ENCODE measurements around the gene TLX3. TPM values are rescaled to one million over a fixed set of nuclear protein-coding genes. Genes with fewer than 3 reads are reported as not detected.

Gene TLX3
- total RNA-seq, 1 donor from 2014 or later: not detected

DNA sequence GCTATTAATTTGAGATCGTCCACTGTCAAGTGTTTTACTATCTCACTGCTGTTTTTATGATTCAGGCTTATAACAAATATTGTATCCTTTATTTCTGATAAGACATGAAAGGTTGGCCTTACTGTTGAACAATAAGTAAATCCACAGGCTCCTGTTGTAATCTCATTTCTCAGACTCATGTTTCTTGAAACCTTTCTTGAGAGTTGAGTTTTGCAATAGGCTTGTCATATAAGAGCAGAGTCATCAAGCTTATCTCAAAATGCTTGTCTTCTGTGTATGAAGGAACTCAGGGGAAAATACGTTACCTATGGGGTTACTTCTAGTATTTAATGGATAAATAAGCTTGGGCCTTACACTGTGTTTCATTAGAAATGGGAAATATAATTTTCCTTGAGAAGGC is 9.2 kb upstream of the TLX3 start:
- H3K4me1 ChIP-seq (ENCODE audit: control insufficient read depth in 3 of 3, insufficient read depth in 3 of 3, low read length in 3 of 3): no peaks in the 10 kb centered on the region
- H3K27me3 ChIP-seq (ENCODE audit: control insufficient read depth in 3 of 3, insufficient read depth in 3 of 3, low read length in 3 of 3): peaks cover 10 to 20% (median 17%) of the 10 kb centered on the region in 3 donors
- no peak overlapping the region for H3K9ac ChIP-seq (ENCODE audit: low read depth in 1 of 3, low read length in 3 of 3)
- H3K36me3 ChIP-seq (ENCODE audit: control insufficient read depth in 3 of 3, insufficient read depth in 3 of 3, low read length in 3 of 3): no peaks in the 10 kb centered on the region
- no peak overlapping the region for H3K27ac ChIP-seq (ENCODE audit: low read depth, low read length)
- H3K9me3 ChIP-seq (ENCODE audit: control insufficient read depth in 3 of 3, low read length in 3 of 3): no peaks in the 10 kb centered on the region
- no peak overlapping the region for H3K4me3 ChIP-seq (ENCODE audit: low read length in 3 of 3)

DNA sequence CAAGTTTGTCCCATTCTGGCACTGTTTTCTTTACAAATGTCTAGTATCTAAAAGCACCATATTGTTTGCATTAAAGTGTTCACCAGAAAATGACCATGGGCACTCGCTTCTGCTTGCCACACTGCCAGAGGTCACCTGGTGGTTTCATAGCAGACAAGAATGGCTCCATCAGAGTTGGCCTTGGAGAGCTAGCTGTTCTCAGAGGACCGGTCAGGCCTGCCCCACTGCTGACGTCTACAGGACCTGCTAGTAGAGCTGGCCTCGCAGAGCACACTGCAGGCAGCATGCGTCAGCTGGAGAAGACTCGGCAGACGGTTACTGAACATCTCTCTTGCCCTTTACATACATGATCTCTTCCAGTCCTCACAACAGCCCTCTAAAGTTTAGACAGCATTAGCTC is 8.7 kb upstream of the TLX3 start:
- Histone ChIP-seq H3K27me3 (ENCODE audit: control insufficient read depth in 3 of 3, insufficient read depth in 3 of 3, low read length in 3 of 3) (peaks cover 15 to 25% (median 22%) of the 10 kb centered on the region in 3 donors), H3K27ac (ENCODE audit: low read depth, low read length) (no peak overlapping the region), H3K9me3 (ENCODE audit: control insufficient read depth in 3 of 3, low read length in 3 of 3) (no peaks in the 10 kb centered on the region), H3K4me1 (ENCODE audit: control insufficient read depth in 3 of 3, insufficient read depth in 3 of 3, low read length in 3 of 3) (no peaks in the 10 kb centered on the region), H3K9ac (ENCODE audit: low read depth in 1 of 3, low read length in 3 of 3) (no peak overlapping the region), H3K4me3 (ENCODE audit: low read length in 3 of 3) (no peak overlapping the region), H3K36me3 (ENCODE audit: control insufficient read depth in 3 of 3, insufficient read depth in 3 of 3, low read length in 3 of 3) (no peaks in the 10 kb centered on the region)

GRCh38 chr5:171306166-171306565 is 2.9 kb upstream of the TLX3 start:
- no peak overlapping the region for H3K4me3 ChIP-seq (ENCODE audit: low read length in 3 of 3)
- peaks cover 7 to 10% (median 8%) of the 10 kb centered on the region in 3 donors for H3K4me1 ChIP-seq (ENCODE audit: control insufficient read depth in 3 of 3, insufficient read depth in 3 of 3, low read length in 3 of 3)
- no peak overlapping the region for H3K9ac ChIP-seq (ENCODE audit: low read depth in 1 of 3, low read length in 3 of 3)
- peaks cover 66 to 80% (median 77%) of the 10 kb centered on the region in 3 donors for H3K27me3 ChIP-seq (ENCODE audit: control insufficient read depth in 3 of 3, insufficient read depth in 3 of 3, low read length in 3 of 3)
- H3K9me3 ChIP-seq (ENCODE audit: control insufficient read depth in 3 of 3, low read length in 3 of 3): no peaks in the 10 kb centered on the region
- H3K27ac ChIP-seq (ENCODE audit: low read depth, low read length): no peak overlapping the region
- no peaks in the 10 kb centered on the region for H3K36me3 ChIP-seq (ENCODE audit: control insufficient read depth in 3 of 3, insufficient read depth in 3 of 3, low read length in 3 of 3)

- no peaks in the 10 kb centered on the region for H3K36me3 ChIP-seq (ENCODE audit: control insufficient read depth in 3 of 3, insufficient read depth in 3 of 3, low read length in 3 of 3)
- no peak overlapping the region for H3K4me3 ChIP-seq (ENCODE audit: low read length in 3 of 3)
- H3K4me1 ChIP-seq (ENCODE audit: control insufficient read depth in 3 of 3, insufficient read depth in 3 of 3, low read length in 3 of 3): peaks cover 7 to 13% (median 11%) of the 10 kb centered on the region in 3 donors
- H3K9me3 ChIP-seq (ENCODE audit: control insufficient read depth in 3 of 3, low read length in 3 of 3): no peaks in the 10 kb centered on the region
- no peak overlapping the region for H3K9ac ChIP-seq (ENCODE audit: low read depth in 1 of 3, low read length in 3 of 3)
- H3K27me3 ChIP-seq (ENCODE audit: control insufficient read depth in 3 of 3, insufficient read depth in 3 of 3, low read length in 3 of 3): peaks cover 67 to 83% (median 82%) of the 10 kb centered on the region in 3 donors
- H3K27ac ChIP-seq (ENCODE audit: low read depth, low read length): no peak overlapping the region
Observed at GRCh38 chr5:171306781-171307591, 2.1 kb upstream of the TLX3 start.

GRCh38 chr5:171307789-171308452 is 1.1 kb upstream of the TLX3 start:
- Histone ChIP-seq H3K4me3 (ENCODE audit: low read length in 3 of 3) (no peak overlapping the region), H3K9me3 (ENCODE audit: control insufficient read depth in 3 of 3, low read length in 3 of 3) (no peaks in the 10 kb centered on the region), H3K27me3 (ENCODE audit: control insufficient read depth in 3 of 3, insufficient read depth in 3 of 3, low read length in 3 of 3) (peaks cover 75 to 89% (median 88%) of the 10 kb centered on the region in 3 donors)

DNA sequence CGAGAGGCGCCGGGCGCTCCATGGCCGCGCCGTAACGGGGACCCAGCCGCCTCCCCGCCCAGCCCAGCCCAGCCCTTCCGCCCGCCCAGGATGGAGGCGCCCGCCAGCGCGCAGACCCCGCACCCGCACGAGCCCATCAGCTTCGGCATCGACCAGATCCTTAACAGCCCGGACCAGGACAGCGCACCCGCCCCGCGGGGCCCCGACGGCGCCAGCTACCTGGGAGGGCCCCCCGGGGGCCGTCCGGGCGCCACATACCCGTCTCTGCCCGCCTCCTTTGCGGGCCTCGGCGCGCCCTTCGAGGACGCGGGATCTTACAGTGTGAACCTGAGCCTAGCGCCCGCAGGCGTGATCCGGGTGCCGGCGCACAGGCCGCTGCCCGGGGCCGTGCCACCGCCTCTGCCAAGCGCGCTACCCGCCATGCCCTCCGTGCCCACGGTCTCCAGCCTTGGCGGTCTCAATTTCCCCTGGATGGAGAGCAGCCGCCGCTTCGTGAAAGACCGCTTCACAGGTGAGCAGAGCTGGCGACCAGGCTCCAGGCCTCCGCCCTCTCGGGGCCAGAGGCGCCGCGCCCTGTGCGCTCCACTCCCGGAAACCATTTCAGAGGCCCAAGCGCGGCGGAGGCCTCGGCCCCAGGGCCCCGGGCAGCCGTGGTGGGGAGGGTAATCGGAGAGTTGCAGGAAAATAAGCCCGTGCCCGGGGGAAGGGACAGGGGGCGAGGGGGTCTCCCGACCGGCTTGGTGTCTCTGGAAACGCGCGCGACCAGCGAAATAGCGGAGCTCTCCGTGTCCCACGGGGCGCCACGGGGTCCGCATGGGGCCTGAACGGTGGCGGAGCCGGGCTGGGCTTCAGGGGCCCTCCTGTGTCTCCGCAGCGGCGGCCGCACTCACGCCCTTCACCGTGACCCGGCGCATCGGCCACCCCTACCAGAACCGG is 496 bp downstream of the TLX3 start:
- H3K27me3 ChIP-seq (ENCODE audit: control insufficient read depth in 3 of 3, insufficient read depth in 3 of 3, low read length in 3 of 3): peaks cover 87 to 93% (median 93%) of the 10 kb centered on the region in 3 donors
- H3K9me3 ChIP-seq (ENCODE audit: control insufficient read depth in 3 of 3, low read length in 3 of 3): no peaks in the 10 kb centered on the region
- peaks cover 7 to 18% (median 18%) of the 10 kb centered on the region in 3 donors for H3K4me1 ChIP-seq (ENCODE audit: control insufficient read depth in 3 of 3, insufficient read depth in 3 of 3, low read length in 3 of 3)
- H3K9ac ChIP-seq (ENCODE audit: low read depth in 1 of 3, low read length in 3 of 3): no peak overlapping the region
- H3K27ac ChIP-seq (ENCODE audit: low read depth, low read length): no peak overlapping the region
- H3K36me3 ChIP-seq (ENCODE audit: control insufficient read depth in 3 of 3, insufficient read depth in 3 of 3, low read length in 3 of 3): no peaks in the 10 kb centered on the region
- peak overlapping the region in 1 of 3 donors; percentile 14 for H3K4me3 ChIP-seq (ENCODE audit: low read length in 3 of 3)

More at GRCh38 chr5:171307789-171308452, 1.1 kb upstream of the TLX3 start:
- Histone ChIP-seq H3K36me3 (ENCODE audit: control insufficient read depth in 3 of 3, insufficient read depth in 3 of 3, low read length in 3 of 3) (no peaks in the 10 kb centered on the region), H3K4me1 (ENCODE audit: control insufficient read depth in 3 of 3, insufficient read depth in 3 of 3, low read length in 3 of 3) (peaks cover 7 to 18% (median 18%) of the 10 kb centered on the region in 3 donors), H3K27ac (ENCODE audit: low read depth, low read length) (no peak overlapping the region), H3K9ac (ENCODE audit: low read depth in 1 of 3, low read length in 3 of 3) (no peak overlapping the region)

GRCh38 chr5:171310212-171310818 is 1.3 kb downstream of the TLX3 start:
- Histone ChIP-seq H3K9me3 (ENCODE audit: control insufficient read depth in 3 of 3, low read length in 3 of 3) (no peaks in the 10 kb centered on the region), H3K4me1 (ENCODE audit: control insufficient read depth in 3 of 3, insufficient read depth in 3 of 3, low read length in 3 of 3) (peaks cover 12 to 24% (median 24%) of the 10 kb centered on the region in 3 donors), H3K9ac (ENCODE audit: low read depth in 1 of 3, low read length in 3 of 3) (no peak overlapping the region), H3K27ac (ENCODE audit: low read depth, low read length) (no peak overlapping the region), H3K27me3 (ENCODE audit: control insufficient read depth in 3 of 3, insufficient read depth in 3 of 3, low read length in 3 of 3) (peaks cover 88 to 93% (median 93%) of the 10 kb centered on the region in 3 donors), H3K4me3 (ENCODE audit: low read length in 3 of 3) (peak overlapping the region in 1 of 3 donors; percentile 27), H3K36me3 (ENCODE audit: control insufficient read depth in 3 of 3, insufficient read depth in 3 of 3, low read length in 3 of 3) (no peaks in the 10 kb centered on the region)

GRCh38 chr5:171310819-171311321 is 1.8 kb downstream of the TLX3 start:
- Histone ChIP-seq H3K9ac (ENCODE audit: low read depth in 1 of 3, low read length in 3 of 3) (no peak overlapping the region), H3K4me3 (ENCODE audit: low read length in 3 of 3) (peak overlapping the region in 1 of 3 donors; percentile 27), H3K27ac (ENCODE audit: low read depth, low read length) (no peak overlapping the region), H3K27me3 (ENCODE audit: control insufficient read depth in 3 of 3, insufficient read depth in 3 of 3, low read length in 3 of 3) (peaks cover 90 to 94% (median 94%) of the 10 kb centered on the region in 3 donors), H3K36me3 (ENCODE audit: control insufficient read depth in 3 of 3, insufficient read depth in 3 of 3, low read length in 3 of 3) (no peaks in the 10 kb centered on the region), H3K9me3 (ENCODE audit: control insufficient read depth in 3 of 3, low read length in 3 of 3) (no peaks in the 10 kb centered on the region), H3K4me1 (ENCODE audit: control insufficient read depth in 3 of 3, insufficient read depth in 3 of 3, low read length in 3 of 3) (peaks cover 15 to 28% (median 27%) of the 10 kb centered on the region in 3 donors)

All from skeletal muscle tissue (tissue), 4 donors.